ENCODE data around the gene HOXD9.
A peak's percentile ranks its signal among the peaks of the same experiment; 100 is the strongest.

The HOXD9 gene

DNA sequence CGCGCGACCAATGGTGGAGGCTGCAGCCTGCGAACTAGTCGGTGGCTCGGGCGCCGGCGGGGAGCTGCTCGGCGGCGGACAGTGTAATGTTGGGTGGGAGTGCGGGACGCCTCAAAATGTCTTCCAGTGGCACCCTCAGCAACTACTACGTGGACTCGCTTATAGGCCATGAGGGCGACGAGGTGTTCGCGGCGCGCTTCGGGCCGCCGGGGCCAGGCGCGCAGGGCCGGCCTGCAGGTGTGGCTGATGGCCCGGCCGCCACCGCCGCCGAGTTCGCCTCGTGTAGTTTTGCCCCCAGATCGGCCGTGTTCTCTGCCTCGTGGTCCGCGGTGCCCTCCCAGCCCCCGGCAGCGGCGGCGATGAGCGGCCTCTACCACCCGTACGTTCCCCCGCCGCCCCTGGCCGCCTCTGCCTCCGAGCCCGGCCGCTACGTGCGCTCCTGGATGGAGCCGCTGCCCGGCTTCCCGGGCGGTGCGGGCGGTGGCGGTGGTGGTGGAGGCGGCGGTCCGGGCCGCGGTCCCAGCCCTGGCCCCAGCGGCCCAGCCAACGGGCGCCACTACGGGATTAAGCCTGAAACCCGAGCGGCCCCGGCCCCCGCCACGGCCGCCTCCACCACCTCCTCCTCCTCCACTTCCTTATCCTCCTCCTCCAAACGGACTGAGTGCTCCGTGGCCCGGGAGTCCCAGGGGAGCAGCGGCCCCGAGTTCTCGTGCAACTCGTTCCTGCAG lies at the start of gene HOXD9:
Gene HOXD9, plus strand, starts transcription at position 37 of the 728 bp plus-strand sequence. Its CDS starts 50 bp downstream, at position 87.
- no peak for DNase-seq

DNA sequence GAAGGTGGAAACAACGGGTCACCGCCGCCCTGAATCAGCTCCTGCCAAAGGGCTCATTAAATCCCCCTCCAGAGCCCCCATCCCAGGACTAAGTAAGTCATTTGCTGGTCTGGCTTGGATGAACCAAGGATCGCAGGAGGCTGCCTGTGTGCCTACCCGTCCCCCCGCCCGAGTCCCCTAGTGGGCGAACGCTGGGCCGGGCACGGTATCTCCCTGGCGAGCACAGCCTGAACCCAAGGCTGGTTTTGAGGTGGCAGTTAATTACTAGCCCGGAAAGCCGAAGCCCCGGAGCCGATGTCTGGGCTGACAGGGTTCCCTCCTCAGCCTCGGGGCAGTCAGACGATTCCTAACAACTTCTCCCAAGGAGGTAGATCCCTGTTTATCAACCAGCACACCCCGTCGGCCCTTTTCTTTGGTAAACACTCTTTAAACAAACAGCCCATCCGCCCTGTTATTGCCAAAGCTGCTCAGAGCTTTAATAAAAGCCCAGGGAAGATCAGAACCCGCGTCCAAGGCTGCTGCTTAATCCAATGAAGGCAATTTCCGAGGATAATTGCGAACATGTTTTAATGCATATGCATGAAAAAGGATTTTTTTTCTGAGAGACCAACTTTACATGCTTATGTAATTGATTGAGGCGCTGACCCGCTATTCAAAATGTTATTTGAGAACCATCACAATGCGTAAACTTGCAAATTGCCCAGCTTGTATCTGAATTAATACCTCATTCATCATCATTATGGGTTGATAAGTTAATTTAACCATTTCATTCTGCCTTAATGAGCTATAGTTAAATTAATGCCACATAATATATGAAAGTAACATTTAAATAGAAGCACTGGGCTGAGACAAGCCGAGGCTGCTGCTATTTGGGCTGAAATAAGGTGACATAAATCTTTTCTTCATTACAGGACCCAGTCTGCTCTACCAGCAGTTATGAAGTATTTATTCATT lies 49.3 kb upstream of the HOXD9 start:
- DNase-seq = no peak

DNA sequence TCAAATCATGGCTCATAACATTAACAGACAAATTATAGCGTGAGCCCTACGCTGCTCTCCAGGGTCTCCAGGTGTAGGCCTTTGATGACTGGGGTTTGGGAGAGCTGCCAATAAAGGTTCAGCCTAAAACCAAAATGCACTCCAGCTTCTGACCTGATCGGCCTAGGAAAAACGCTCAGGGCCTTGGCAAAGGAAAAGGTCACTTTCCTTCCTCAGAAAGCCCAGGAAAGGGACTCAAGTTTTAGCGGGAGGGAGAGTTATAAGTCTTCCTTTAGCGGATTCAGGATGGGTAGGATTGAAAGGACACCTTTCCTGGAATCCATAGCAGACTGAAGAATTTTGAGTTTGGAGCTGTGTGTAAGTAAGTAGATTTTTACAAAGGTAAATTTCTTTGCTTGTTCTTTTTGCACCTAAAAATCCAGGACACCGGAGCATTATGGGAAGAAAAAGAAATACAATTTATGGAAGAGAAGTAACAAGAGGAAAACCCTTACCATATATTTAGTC lies 47.5 kb upstream of the HOXD9 start:
- no peak for DNase-seq

DNA sequence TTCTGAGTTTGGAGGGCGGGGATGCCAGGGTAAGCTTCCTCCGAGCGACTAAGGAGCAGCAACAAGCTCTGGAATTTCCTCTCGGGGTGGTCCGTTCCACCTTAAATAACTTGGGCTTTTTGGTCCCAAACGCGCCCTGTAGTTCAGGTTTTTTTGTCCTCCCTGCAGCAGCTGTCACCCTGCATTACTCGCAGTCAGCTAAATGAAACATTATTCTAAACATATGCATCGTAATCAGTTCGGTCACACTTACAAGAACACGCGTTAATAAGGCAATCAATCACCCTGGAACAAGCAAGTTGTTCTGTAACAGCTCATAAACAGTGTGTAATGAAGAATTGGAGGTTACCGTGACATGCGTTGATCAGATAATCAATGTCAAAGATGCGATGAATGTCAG lies 47.0 kb upstream of the HOXD9 start:
- no peak for DNase-seq

DNA sequence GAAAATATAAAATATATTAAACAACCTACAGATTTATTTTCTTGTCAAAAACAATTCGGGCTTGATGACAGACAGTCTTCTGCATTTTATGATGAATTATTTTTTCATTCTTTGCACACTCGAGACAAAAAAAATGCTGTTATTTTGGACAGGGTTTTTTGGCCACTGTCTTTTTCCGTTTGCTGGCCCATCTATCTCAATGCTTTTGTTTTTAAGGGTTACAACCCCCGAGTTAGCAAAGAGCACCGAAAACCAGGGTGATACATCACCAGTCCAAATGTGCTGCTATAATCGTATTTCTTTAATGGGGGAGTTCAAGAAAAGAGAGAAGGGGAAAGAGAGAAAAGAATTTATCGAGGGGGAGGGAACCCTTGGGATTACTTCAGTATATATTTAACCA lies 46.5 kb upstream of the HOXD9 start:
- no peak for DNase-seq

DNA sequence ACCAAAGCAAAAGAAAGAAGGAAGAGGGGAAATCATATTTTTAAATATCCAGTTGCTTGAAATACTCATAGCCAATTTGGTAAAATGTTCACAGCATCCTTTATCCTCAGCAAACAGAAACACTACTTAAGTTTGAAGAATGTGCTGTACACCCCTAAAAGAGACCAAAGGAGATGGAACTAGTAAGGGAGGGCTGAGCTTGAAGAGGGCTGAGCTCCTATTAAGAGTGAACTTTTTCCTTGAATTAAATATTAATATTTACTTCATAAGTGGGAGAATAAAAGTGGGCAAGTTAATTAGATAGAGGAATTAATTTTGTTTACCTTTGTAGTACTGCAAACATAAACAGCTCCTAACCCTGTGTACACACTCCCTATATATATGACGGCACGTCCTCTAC lies 45.7 kb upstream of the HOXD9 start:
- no peak for DNase-seq

DNA sequence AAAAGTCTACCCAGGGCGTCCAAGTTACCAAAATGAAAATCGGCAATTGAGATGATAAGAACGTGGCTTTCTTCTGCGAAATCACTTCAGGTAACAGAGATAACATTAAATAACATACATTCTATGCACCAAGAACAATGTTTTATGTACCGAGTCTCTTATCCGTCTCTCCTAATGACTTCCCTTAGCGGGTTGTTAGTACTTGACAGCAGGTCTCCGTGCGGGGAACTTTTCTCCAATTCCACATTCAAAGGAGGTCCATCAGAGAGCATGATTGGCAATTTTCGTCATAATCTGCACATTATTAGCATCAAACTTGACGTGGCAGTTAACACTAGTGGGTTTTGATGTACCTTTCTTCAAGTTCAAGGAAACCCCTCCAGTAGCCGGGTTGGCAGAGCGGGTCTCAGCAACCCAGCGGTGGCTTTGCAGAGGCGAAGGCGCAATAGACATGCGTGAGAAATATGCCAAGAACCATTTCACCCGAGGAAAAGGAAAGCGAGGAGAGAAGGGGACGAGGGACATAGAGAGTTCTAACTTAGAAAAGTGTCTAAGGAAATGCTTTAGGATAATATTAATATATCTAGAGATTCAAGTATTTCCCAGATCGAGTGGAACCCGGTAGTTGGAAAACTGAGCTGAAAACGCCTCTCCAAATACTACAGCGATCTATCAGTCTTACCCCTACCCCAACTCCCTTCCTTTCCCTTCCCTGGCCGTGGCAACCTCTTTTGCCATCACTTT lies 43.8 kb upstream of the HOXD9 start:
- no peak for DNase-seq

DNA sequence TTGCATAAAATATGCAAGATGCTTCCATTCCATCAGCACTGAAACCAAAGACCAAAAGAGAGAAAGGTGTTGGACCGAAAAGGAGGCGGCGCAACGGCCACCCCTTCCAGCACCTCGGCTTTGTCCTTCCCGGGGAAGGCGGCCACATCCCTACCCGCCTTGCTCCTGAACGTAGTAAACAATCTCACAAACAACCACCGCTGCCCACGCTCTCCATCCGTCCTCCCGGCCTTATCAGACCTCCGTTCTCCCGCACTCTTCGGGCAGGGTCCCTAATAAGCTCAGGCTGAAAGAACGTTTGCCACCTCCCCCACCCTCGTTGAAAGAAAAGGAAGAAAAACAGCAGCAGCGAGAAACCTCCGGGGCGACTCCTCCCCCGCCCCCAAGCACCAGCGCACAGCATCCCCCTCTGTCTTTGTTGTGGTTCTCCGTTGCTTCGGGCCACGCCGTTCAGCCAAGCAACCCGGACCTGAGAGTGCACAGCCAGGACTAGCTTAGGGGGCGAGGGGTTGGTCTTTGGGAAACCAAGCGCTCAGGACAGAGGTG lies 43.2 kb upstream of the HOXD9 start:
- peak; percentile 40 for DNase-seq

DNA sequence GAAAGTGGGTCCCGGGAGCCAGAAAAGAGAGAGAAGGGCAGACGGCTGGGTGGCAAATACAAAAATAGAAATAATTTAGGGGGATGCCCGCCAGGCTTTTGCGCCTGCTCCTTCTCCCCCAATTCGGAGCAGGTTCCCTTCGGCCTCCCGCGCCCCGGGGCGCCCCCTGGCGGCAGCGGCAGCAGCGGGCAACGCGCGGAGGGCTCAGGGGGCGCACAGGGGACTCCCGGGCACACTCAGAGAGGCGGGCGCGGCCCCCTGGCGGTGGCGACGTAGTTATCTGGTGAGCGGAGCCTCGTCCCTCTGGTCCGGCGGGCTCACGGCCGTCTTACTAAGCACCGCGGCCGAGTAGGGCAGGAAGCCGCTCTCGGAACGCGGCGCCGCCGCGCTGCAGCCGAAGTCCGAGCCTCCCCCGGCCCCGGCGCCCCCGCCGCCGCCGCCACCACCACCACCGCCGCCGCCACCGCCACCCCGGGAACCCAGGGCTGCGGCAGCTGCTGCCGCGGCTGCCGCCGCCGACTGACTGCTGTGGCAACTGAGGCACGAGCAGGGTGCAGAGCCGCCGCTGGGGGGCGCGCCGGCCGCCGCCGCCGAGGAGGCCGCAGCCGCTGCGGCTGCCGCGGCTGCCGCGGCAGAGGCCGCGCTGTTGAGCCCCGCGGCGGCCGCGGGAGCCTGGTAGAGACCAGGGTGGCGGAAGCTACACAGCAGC lies 42.5 kb upstream of the HOXD9 start:
- DNase-seq = peak; percentile 86

DNA sequence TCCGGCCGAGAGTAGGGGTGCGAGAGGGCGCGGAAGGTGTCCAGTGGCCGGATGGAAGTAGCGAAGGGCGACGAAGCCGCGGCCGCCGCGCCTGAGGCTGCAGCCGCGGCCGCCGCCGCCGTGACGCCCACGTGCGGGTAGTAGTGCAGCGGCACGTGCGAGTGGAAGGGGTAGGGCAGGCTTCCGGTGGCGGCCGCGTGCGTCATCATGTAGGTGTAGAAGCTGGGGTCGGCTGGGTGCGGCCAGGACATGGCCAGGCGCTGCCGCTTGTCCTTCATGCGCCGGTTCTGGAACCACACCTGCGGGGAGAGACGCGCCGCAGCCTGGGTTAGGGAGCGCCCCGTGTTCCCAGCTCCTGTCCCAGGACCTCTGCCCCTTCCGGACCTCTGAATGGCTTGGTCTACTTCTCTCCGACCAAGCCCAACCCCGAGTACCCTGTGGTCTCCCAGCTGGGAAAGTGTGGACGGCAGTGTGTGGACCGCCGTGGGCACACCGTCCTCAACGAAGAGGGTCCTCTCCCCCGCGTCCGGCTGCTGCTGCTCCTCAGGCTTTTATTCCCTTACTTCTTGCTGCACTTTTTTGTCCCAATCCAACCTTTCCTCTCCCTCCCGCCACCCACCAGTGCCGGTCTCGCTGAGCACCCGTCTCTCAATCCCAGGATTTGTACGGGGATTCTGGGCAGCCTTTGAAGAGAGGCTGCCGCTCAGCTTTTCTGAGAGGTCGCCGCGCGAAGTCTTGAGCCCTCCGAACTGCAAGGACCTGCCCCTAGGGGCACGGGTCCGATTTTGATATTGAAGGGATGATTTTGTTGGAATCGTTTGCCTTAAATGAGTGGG lies 41.8 kb upstream of the HOXD9 start:
- no peak for DNase-seq

DNA sequence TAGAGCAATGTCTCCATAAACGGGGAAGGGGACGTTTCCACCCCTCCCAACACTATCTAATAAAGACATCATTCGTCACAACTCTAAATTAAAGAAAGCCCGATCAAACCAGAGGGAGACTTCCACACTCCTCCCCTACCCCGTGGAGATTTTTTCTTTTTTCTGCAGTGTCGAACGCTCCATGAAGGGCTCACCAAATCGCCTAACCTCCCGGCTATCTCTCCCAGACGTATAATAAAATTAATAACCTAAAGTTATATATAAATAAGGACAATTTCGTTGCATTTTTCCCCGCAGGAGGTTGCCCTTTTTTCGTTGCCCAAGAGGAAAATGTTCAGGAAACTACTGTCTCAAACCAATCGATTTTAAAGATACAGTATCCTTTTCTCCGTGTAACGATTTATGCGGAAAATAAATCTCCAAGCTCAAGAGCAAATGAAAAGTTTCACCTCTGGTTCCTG lies 41.1 kb upstream of the HOXD9 start:
- no peak for DNase-seq

DNA sequence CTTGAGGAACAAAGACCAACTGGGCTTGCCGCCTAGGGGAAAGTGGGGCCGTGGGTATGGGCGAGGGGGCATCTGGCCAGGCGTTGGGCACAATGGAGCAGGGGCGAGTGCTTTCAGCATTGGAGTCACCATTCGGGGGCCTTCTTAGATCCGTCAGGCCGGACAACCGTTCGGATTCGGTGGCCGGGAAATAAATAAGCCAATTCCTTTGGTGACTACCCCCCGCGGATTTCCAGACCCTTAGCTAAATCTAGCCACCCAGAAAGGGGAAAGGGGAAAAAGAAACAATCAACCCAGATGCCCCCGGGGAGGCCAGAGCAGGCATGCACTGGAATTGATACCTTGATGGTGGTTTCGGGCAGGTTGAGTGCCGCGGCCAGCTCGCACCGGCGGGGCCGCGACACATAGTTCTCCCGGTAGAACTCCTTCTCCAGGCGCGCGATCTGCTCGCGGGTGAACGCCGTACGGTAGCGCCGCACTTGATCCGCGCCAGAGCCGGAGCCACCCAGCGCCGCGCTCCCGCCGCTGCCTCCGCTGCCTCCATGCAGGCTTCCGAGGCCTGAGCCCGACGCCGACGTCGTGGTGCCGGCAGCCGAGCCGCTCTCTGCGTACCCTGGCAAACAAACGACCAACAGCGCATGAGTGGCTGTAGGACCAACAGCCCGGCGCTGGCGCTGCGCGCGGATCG lies 40.5 kb upstream of the HOXD9 start:
- DNase-seq = no peak

DNA sequence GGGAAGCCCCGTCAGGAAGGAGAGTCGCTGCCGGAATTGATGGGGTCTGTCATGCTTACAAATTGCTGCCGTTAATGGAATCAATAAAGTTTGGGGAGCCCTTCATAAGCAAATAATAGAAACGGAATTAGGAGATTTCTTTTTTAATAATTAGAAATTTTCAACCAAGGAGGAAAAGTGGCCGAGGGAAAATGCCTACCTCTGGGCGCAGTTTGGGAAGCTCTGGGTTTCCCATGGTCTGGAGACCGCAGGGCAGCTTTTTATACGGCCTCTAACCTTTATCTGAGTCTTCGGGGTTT lies 40.0 kb upstream of the HOXD9 start:
- no peak for DNase-seq

DNA sequence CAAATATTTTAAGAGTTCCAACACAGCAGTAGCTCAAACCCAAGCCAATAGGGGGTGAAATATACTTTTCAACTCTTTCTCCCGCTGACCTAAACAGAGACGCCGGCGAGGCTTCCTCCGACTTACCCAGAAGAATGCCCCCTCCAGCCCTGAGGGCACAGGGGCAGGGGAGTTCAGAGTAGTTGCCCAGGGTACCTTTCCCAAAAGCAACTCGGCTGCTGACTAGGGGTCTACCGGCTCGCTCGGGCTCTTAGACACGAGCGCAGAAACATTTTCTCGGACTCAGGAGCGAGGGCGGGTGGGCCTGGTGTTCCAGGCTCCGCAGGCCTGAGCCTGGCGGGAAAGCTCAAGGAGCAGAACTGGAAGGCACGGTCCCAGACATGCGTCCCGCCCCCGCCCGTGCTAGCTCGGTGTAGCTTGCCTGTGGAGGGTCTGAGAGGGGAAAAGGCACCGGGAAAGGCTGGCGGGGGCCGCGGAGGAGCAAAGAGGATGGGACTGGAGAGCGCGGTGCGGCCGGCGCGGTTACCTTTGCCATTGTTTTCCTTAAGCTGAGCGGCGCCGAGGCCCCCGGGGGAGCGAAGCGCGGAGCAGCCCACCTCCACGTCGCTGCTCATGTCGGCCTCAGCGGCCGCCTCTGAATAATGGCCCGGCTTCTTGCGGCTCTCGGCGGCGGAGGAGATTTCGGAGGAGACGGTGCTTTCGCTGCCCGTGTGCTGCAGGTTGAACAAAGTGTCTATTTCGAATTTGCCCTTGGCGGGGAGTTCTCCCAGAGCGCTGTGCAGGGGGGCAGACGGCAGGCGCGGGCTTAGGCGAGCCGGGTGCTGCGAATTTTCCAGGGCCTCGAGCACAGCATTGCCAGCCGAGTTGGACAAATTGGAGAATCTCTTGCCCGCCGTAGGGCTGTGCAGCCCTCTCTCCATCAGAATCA lies 39.4 kb upstream of the HOXD9 start:
- DNase-seq = no peak

DNA sequence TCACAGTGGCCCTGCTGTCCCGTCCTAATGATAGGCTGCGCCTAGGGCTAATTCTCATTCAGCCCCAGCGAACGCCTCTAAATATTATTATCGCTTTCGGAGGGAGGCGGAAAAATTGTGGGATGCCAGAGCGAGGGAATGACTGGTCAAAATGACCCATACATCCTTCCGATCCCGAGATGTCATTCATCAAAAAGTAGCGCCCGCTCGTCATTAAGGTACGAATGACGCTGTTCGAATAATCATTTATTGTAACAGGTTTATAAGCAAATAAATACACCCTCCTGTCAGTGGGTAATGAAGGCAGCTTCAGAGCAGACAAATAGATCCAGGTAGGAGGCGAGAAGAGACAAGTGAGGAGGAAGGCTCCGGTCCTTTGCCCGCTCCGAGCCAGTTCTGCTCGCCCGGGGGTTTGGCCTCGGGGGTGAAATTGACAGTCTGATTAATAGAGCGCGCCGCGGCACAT lies 38.7 kb upstream of the HOXD9 start, which contains the start of gene EVX2:
Gene EVX2, minus strand, starts transcription at position 167 of the 466 bp plus-strand sequence. CDS start 186 bp downstream, outside the sequence.
- DNase-seq = no peak

DNA sequence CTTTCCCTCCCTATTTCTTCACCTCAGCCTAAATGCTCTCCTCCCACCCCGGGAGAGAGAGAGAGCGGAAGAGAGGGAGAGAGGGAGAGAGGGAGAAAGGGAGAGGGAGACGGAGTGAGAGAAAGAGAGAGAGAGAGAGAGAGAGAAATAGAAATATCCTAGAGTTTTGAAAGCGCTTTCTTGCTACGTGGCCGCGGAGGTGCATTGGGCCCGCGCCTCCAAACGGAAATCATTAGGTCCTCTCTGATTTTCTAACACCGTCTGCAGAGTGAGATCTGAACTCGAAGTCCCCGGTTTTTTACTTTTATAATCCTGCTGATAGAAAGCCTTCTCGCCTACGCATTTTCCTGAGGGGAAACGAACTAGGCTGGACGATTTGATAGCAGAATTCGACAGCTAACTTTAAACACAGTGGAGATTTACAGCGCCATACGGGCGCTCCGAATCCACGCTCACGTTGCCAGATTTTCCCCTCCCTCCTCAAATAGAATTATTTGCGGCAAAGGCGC lies 37.9 kb upstream of the HOXD9 start:
- no peak for DNase-seq

DNA sequence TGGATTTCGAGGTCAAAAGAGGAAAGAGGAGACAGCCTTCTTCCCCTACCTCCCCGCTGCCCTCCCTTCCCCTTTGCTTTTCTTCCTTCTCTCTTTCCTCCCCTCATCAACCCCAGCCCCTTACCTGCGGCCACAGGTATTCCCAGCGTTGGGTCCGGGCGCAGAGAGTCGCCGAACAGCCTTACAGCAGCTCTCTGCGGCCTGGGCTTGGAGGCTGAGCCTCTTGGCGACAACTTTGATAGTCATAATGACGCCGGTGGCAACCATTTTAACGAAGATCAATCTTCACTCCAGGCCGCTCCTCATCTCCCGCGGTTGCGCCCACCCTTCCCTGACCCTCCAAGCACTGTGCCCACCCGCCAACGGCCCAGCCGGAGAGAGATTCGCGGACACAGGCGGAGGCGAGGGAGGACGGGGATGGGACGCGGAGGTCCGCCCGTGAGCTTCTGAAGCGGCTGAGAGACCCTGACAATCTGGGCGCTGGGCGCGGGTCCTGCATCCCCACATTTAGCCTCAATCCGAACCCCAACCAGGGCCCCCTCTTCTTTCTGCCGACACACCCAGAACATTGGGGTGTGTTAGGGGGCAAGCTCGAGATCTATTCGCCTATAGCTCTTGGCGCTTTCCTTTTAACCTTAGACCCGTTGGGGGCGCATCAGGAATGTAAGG lies 37.3 kb upstream of the HOXD9 start:
- no peak for DNase-seq
